Left lung (tissue), 10 donors: ENCODE measurements around the gene CLEC3B. TPM values are rescaled to one million over a fixed set of nuclear protein-coding genes. Genes with fewer than 3 reads are reported as not detected.
"Not testable (repeated sequence)": the region's sequence is repeated elsewhere in the genome, so short reads cannot be mapped to it uniquely, and the experiment has no call there.

ENCODE experiments used
- ATAC-seq: fragments of 200-7000 bp; cut with Tn5 transposase; one replicate; pipeline ENCODE4 v1.9.1; 2020; ENCODE audit warnings: moderate library complexity
- DNase-seq, 4 donors: peaks; one replicate each; pipeline ENCODE4 v3.0.0-alpha.2; 2013 to 2020
- H3K27ac ChIP-seq, 2 donors: fragments of 200-600 bp; sonication (generic) in 1 of 2; one replicate each; pipeline versions ENCODE4 v1.5.0 to v1.8.0; 2020 to 2021
- H3K27me3 ChIP-seq, 2 donors: fragments of 200-600 bp; sonication (generic) in 1 of 2; one replicate each; pipeline versions ENCODE4 v1.5.0 to v1.8.0; 2020 to 2021
- H3K36me3 ChIP-seq, 2 donors: fragments of 200-600 bp; sonication (generic) in 1 of 2; one replicate each; pipeline versions ENCODE4 v1.5.0 to v1.8.0; 2020 to 2021
- H3K4me1 ChIP-seq, 2 donors: fragments of 200-600 bp; one replicate each; pipeline ENCODE4 v1.8.0; 2021
- H3K4me3 ChIP-seq, 2 donors: fragments of 200-600 bp; sonication (generic) in 1 of 2; one replicate each; pipeline versions ENCODE4 v1.5.0 to v1.8.0; 2020 to 2021; ENCODE audit warnings: mild to moderate bottlenecking in 1 of 2
- H3K9me3 ChIP-seq, 2 donors: fragments of 200-600 bp; sonication (generic) in 1 of 2; one replicate each; pipeline versions ENCODE4 v1.5.0 to v1.8.0; 2020 to 2021
- CTCF ChIP-seq, 2 donors: fragments of 200-600 bp; sonication (generic) in 1 of 2; IDR thresholded peaks; one replicate each; pipeline versions ENCODE4 v1.5.0 to v1.8.0; 2021; ENCODE audit warnings: antibody characterized with exemption in 2 of 2
- intact Hi-C, 2 donors: fragments of 100-400 bp; cut with DNase I; formaldehyde crosslinking; loops; one replicate each; pipeline versions ENCODE4 v1.11.2 to v1.14.2; 2022
- polyA plus RNA-seq, 6 donors: library from polyadenylated mRNA; unstranded; fragments of 120-200 nt; gene quantifications; one replicate each; pipeline ENCODE4 v1.2.1, GENCODE V29; 2013; ENCODE audit not compliant: insufficient read length in 6 of 6
- total RNA-seq, 2 donors: library from RNA; stranded (reverse); fragmentation: NEBNext Ultra II Directional; extraction: Animal tissue kit (Norgen Biotek cat#: 25700); gene quantifications; one replicate each; pipeline ENCODE4 v1.2.1, GENCODE V29; 2021
- donor health status: DM: no; HTN: yes; CAD: no.
- donor health status: DM: no; HTN: no; CAD: no.

CLEC3B gene
- total and polyA plus RNA-seq, 8 donors = 74.0 to 177 (median 104) TPM

- no peaks in the 10 kb centered on the region for H3K36me3 ChIP-seq
- peaks cover 0 to 40% of the 10 kb centered on the region in 2 donors for H3K4me1 ChIP-seq
- no peaks in the 10 kb centered on the region for H3K27me3 ChIP-seq
- H3K9me3 ChIP-seq = no peaks in the 10 kb centered on the region
- DNase-seq = no peak
- peak; percentile 39 for ATAC-seq
- H3K27ac ChIP-seq = peak overlapping the region; percentile 22 to 63
- intact Hi-C loops = loop anchor here in 1 of 2 donors (5.0 kb wide), 1 partner anchor 168 kb away; no protein-coding TSS in a partner anchor
- no peak for TF ChIP-seq CTCF (IDR thresholded peaks at IDR 0.05)
- H3K4me3 ChIP-seq = no peak overlapping the region
Observed at GRCh38 chr3:45043728-45044299, 17.7 kb downstream of the CLEC3B start.

- H3K27me3 ChIP-seq = no peaks in the 10 kb centered on the region
- no peaks in the 10 kb centered on the region for H3K9me3 ChIP-seq
- H3K4me1 ChIP-seq = peaks cover 0 to 17% of the 10 kb centered on the region in 2 donors
- no peak overlapping the region for H3K4me3 ChIP-seq
- intact Hi-C loops = no loop called here
- DNase-seq = no peak
- no peak for ATAC-seq
- no peaks in the 10 kb centered on the region for H3K36me3 ChIP-seq
- no peak for TF ChIP-seq CTCF (IDR thresholded peaks at IDR 0.05)
- no peak overlapping the region for H3K27ac ChIP-seq
Observed at GRCh38 chr3:45048244-45048643, 22.1 kb downstream of the CLEC3B start.

GRCh38 chr3:45049807-45050206, 23.7 kb downstream of the CLEC3B start:
- intact Hi-C loops = no loop called here
- Histone ChIP-seq H3K4me1 (peaks cover 0 to 18% of the 10 kb centered on the region in 2 donors), H3K4me3 (no peak overlapping the region), H3K27me3 (no peaks in the 10 kb centered on the region), H3K36me3 (no peaks in the 10 kb centered on the region), H3K27ac (no peak overlapping the region), H3K9me3 (no peaks in the 10 kb centered on the region)
- no peak for ATAC-seq
- DNase-seq = no peak
- TF ChIP-seq CTCF (IDR thresholded peaks at IDR 0.05) = no peak

DNA sequence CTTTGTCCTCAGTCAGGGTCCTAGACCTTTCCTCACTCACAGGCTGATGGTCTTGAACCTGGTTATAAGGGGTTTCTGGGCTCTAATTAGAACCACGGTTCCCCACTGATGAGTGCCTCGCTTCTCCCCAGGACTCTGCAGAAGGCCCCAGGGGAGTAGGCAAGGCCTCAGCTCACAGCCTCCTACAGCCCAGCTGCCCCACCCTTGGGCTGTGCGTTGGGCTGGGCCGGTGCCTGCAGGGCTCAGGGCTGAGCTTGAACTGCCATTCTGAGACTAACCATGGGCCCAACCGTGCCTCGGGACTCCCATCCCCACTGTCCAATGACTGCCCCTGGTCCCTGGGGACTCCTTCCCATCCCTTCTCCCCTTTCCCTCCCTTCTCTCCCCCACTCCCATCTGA, 25.6 kb downstream of the CLEC3B start:
- no peak for DNase-seq
- Histone ChIP-seq H3K4me1 (peaks cover 0 to 32% of the 10 kb centered on the region in 2 donors), H3K9me3 (no peaks in the 10 kb centered on the region), H3K27ac (no peak overlapping the region), H3K4me3 (no peak overlapping the region), H3K27me3 (no peaks in the 10 kb centered on the region), H3K36me3 (no peaks in the 10 kb centered on the region)
- intact Hi-C loops = no loop called here
- no peak for ATAC-seq
- no peak for TF ChIP-seq CTCF (IDR thresholded peaks at IDR 0.05)

DNA sequence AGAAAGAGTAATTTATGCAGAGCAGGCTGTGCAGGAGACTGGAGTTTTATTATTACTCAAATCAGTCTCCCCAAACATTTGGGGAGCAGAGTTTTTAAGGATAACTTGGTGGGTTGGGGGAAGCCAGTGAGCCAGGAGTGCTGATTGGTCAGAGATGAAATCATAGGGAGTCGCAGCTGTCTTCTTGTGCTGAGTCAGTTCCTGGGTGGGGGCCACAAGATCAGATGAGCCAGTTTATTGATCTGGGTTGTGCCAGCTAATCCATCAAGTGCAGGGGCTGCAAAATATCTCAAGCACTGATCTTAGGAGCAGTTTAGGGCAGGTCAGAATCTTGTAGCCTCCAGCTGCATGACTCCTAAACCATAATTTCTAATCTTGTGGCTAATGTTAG, 27.7 kb downstream of the CLEC3B start:
- H3K4me3 ChIP-seq, DNase-seq, H3K36me3 ChIP-seq, ATAC-seq, H3K27ac ChIP-seq, H3K27me3 ChIP-seq, H3K9me3 ChIP-seq, intact Hi-C loops: not testable (repeated sequence)
- peaks cover 0 to 51% of the 10 kb centered on the region in 2 donors for H3K4me1 ChIP-seq
